ENCODE data around the gene TADA1.

GRCh38 chr1:166868639-166869038, 7.4 kb downstream of the TADA1 start:
- no peak for TF ChIP-seq POLR2A (IDR thresholded peaks at IDR 0.05)
- no peak for TF ChIP-seq CTCF (IDR thresholded peaks at IDR 0.05)
